ENCODE data around the gene COL25A1.

DNA sequence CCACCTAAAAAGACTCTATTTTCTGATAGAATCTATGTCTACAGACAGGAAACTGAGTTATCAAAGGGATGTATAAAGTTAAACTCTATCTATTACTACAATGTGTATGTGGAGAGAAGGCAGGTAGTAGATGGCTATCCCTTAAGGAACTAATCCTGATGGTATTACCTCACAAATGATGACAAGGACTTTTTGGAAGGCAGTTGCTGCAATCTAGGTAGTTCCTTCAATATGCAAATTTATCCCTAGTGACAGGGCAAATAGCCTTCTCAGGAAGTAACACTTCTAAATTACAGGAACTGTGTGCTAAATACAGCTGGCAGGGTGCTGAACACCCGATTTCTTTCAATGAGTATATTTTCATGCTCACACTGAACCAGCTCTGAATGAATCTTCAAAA lies 177.4 kb downstream of the COL25A1 start:
- TF ChIP-seq POLR2A (IDR thresholded peaks at IDR 0.05; ENCODE audit: low read depth, low read length) (no peak), POLR2AphosphoS5 (IDR thresholded peaks at IDR 0.05; ENCODE audit: low read depth, low read length) (no peak)

Data from GM12892 (cell line).